Activated CD8-positive, alpha-beta memory T cell treated with anti-CD3 and anti-CD28 coated beads for 36 hours (primary cell): ENCODE results near the gene KEAP1. TPM values are rescaled to one million over a fixed set of nuclear protein-coding genes. Genes with fewer than 3 reads are reported as not detected.

Experiments used
- total RNA-seq, 2 experiments: library from RNA; stranded (reverse); gene quantifications; one replicate each; pipeline ENCODE4 v1.2.3, GENCODE V29; 2021

Gene KEAP1
- total RNA-seq, 2 experiments from 2014 or later: 90.6 to 94.8 TPM

Other genes with a start within 250 kb of the KEAP1 start
- gene ICAM1, start 232.2 kb downstream of the KEAP1 start, total RNA-seq: 10 to 100 TPM; 57.2 to 57.8 TPM
- gene ICAM4, start 216.4 kb downstream of the KEAP1 start, total RNA-seq: under 1 TPM; 0.36 to 0.91 TPM
- 1 to 10 TPM; 2.2 to 3.8 TPM for gene ICAM5, start 213.4 kb downstream of the KEAP1 start, total RNA-seq
- 1 to 10 TPM; 3.7 to 5.8 TPM for gene ZGLP1, start 193.5 kb downstream of the KEAP1 start, total RNA-seq
- gene FDX2, start 187.3 kb downstream of the KEAP1 start, total RNA-seq: 10 to 100 TPM; 23.8 to 27.2 TPM
- 100 to 1,000 TPM; 100 to 102 TPM for gene RAVER1, start 169.8 kb downstream of the KEAP1 start, total RNA-seq
- 10 to 100 TPM; 87.5 to 89.4 TPM for gene ICAM3, start 163.7 kb downstream of the KEAP1 start, total RNA-seq
- 100 to 1,000 TPM; 191 to 199 TPM for gene TYK2, start 122.8 kb downstream of the KEAP1 start, total RNA-seq
- 100 to 1,000 TPM; 294 TPM for gene CDC37, start 99.8 kb downstream of the KEAP1 start, total RNA-seq
- gene PDE4A, start 82.8 kb downstream of the KEAP1 start, total RNA-seq: 10 to 100 TPM; 30.3 to 31.2 TPM
- gene S1PR5, start 14.1 kb upstream of the KEAP1 start, total RNA-seq: 1 to 10 TPM in 1 of 2 experiments, under 1 TPM in 1; 0.46 to 1.1 TPM
- gene ATG4D, start 40.5 kb upstream of the KEAP1 start, total RNA-seq: 10 to 100 TPM; 34.5 to 36.8 TPM
- gene KRI1, start 62.7 kb upstream of the KEAP1 start, total RNA-seq: 10 to 100 TPM; 73.3 to 75.3 TPM
- 10 to 100 TPM; 35.0 to 35.9 TPM for gene CDKN2D, start 65.6 kb upstream of the KEAP1 start, total RNA-seq
- not detected for gene AP1M2, start 84.0 kb upstream of the KEAP1 start, total RNA-seq
- gene SLC44A2, start 122.2 kb upstream of the KEAP1 start, total RNA-seq: 10 to 100 TPM; 70.6 to 74.6 TPM
- gene ILF3, start 151.0 kb upstream of the KEAP1 start, total RNA-seq: 100 to 1,000 TPM; 476 to 479 TPM
- gene QTRT1, start 198.1 kb upstream of the KEAP1 start, total RNA-seq: 10 to 100 TPM; 69.9 to 72.7 TPM
- gene DNM2, start 214.7 kb upstream of the KEAP1 start, total RNA-seq: 100 to 1,000 TPM; 144 to 150 TPM